ENCODE data around the gene APOA5. TPM values are rescaled to one million over a fixed set of nuclear protein-coding genes. Genes with fewer than 3 reads are reported as not detected.

APOA5 gene
- total RNA-seq, 1 experiment from 2014 or later, result not detected

- no TSS peak for BruUV-seq (replicated peaks)
- TF ChIP-seq CTCF (conservative IDR thresholded peaks at IDR 0.05) (no peak), EZH2 (IDR thresholded peaks at IDR 0.05; ENCODE audit: low read depth) (no peak)
Measured at GRCh38 chr11:116814502-116814901, 22.8 kb upstream of the APOA5 start.

GRCh38 chr11:116813781-116814471, 22.2 kb upstream of the APOA5 start:
- no peak overlapping the region for H3K4me3 ChIP-seq
- CTCF ChIA-PET, result no interaction called here

More at GRCh38 chr11:116814502-116814901, 22.8 kb upstream of the APOA5 start:
- no peak for DNase-seq
- H3K79me2 ChIP-seq (ENCODE audit: low read depth), result no peaks in the 10 kb centered on the region
- H3K4me1 ChIP-seq (replicated peaks; ENCODE audit: insufficient read depth), result no peaks in the 10 kb centered on the region
- POLR2A ChIA-PET (ENCODE audit: unreplicated experiment), result no interaction called here
- H3K27me3 ChIP-seq (ENCODE audit: insufficient read depth, low read depth), result no peaks in the 10 kb centered on the region
- H3K27ac ChIP-seq, result no peak overlapping the region
- H3F3A ChIP-seq (ENCODE audit: insufficient read depth, low read depth), result 0 out of 2 replicates have a peak, but pooled peaks cover 3% of the 10 kb centered on the region
- CTCF ChIA-PET, result no interaction called here
- H4K20me1 ChIP-seq (ENCODE audit: insufficient read depth), result no peaks in the 10 kb centered on the region
- intact Hi-C loops (cut with micrococcal nuclease; ENCODE audit: unreplicated experiment), result no loop called here
- no peak overlapping the region for H3K4me2 ChIP-seq
- H3K9me2 ChIP-seq (ENCODE audit: insufficient read depth), result no peaks in the 10 kb centered on the region
- no peak overlapping the region for H2AFZ ChIP-seq
- no peaks in the 10 kb centered on the region for H3K9me3 ChIP-seq (ENCODE audit: insufficient read depth, low read depth)
- H3K4me3 ChIP-seq, result no peak overlapping the region
- H3K36me3 ChIP-seq (ENCODE audit: low read depth), result no peaks in the 10 kb centered on the region

GRCh38 chr11:116813170-116813569, 21.5 kb upstream of the APOA5 start:
- 0 out of 2 replicates have a peak, but pooled peaks cover 3% of the 10 kb centered on the region for H3F3A ChIP-seq (ENCODE audit: insufficient read depth, low read depth)
- H3K79me2 ChIP-seq (ENCODE audit: low read depth), result no peaks in the 10 kb centered on the region
- H3K4me3 ChIP-seq, result no peak overlapping the region
- no peaks in the 10 kb centered on the region for H3K4me1 ChIP-seq (replicated peaks; ENCODE audit: insufficient read depth)
- no peaks in the 10 kb centered on the region for H3K9me3 ChIP-seq (ENCODE audit: insufficient read depth, low read depth)
- BruUV-seq (replicated peaks), result no TSS peak
- no peaks in the 10 kb centered on the region for H3K9me2 ChIP-seq (ENCODE audit: insufficient read depth)
- no peaks in the 10 kb centered on the region for H3K27me3 ChIP-seq (ENCODE audit: insufficient read depth, low read depth)
- intact Hi-C loops (cut with micrococcal nuclease; ENCODE audit: unreplicated experiment), result no loop called here
- no peaks in the 10 kb centered on the region for H3K36me3 ChIP-seq (ENCODE audit: low read depth)
- ChIA-PET POLR2A (ENCODE audit: unreplicated experiment) (interaction anchor here (0.6 kb wide), 1 partner anchor 303 kb away, joined by 6 read pairs; no protein-coding TSS in a partner anchor), CTCF (no interaction called here)
- no peak for DNase-seq
- no peak overlapping the region for H3K27ac ChIP-seq
- no peak for TF ChIP-seq CTCF (conservative IDR thresholded peaks at IDR 0.05)
- no peak for TF ChIP-seq EZH2 (IDR thresholded peaks at IDR 0.05; ENCODE audit: low read depth)
- H2AFZ ChIP-seq, result no peak overlapping the region
- no peak overlapping the region for H3K4me2 ChIP-seq
- no peaks in the 10 kb centered on the region for H4K20me1 ChIP-seq (ENCODE audit: insufficient read depth)

More at GRCh38 chr11:116813781-116814471, 22.2 kb upstream of the APOA5 start:
- Histone ChIP-seq H3K36me3 (ENCODE audit: low read depth) (no peaks in the 10 kb centered on the region), H3K4me2 (no peak overlapping the region), H3K27ac (no peak overlapping the region), H3F3A (ENCODE audit: insufficient read depth, low read depth) (0 out of 2 replicates have a peak, but pooled peaks cover 3% of the 10 kb centered on the region), H3K9me2 (ENCODE audit: insufficient read depth) (no peaks in the 10 kb centered on the region), H2AFZ (no peak overlapping the region), H3K79me2 (ENCODE audit: low read depth) (no peaks in the 10 kb centered on the region), H3K9me3 (ENCODE audit: insufficient read depth, low read depth) (no peaks in the 10 kb centered on the region), H3K27me3 (ENCODE audit: insufficient read depth, low read depth) (no peaks in the 10 kb centered on the region), H3K4me1 (replicated peaks; ENCODE audit: insufficient read depth) (no peaks in the 10 kb centered on the region), H4K20me1 (ENCODE audit: insufficient read depth) (no peaks in the 10 kb centered on the region)
- intact Hi-C loops (cut with micrococcal nuclease; ENCODE audit: unreplicated experiment), result no loop called here
- POLR2A ChIA-PET (ENCODE audit: unreplicated experiment), result no interaction called here
- no TSS peak for BruUV-seq (replicated peaks)
- no peak for DNase-seq
- TF ChIP-seq CTCF (conservative IDR thresholded peaks at IDR 0.05) (no peak), EZH2 (IDR thresholded peaks at IDR 0.05; ENCODE audit: low read depth) (no peak)

All from PC-9 (cell line).